Neuronal stem cell (in vitro differentiated cells): ENCODE data around the gene EPB41L4A.

Experiments
- DNase-seq: peaks from one replicate; pipeline ENCODE4 v3.0.0-alpha.2; 2013; ENCODE audit warnings: low spot score
- H2AFZ ChIP-seq: one replicate; pipeline ENCODE4 v1.6.1; 2013; ENCODE audit warnings: mild to moderate bottlenecking, low read length, inconsistent platforms
- H2AK5ac ChIP-seq: 2 replicates; pipeline ENCODE4 v1.6.1; 2013; ENCODE audit warnings: low read depth, mild to moderate bottlenecking, inconsistent platforms, low read length, moderate library complexity, mixed read lengths
- H2BK120ac ChIP-seq: 2 replicates; pipeline ENCODE4 v1.6.1; 2013; ENCODE audit warnings: low read depth, mild to moderate bottlenecking, inconsistent platforms, low read length, moderate library complexity, mixed read lengths
- H2BK12ac ChIP-seq: one replicate; pipeline ENCODE4 v1.6.1; 2013; ENCODE audit warnings: low read length, inconsistent platforms
- H2BK15ac ChIP-seq: 2 replicates; pipeline ENCODE4 v1.6.1; 2013; ENCODE audit warnings: mild to moderate bottlenecking, low read length, inconsistent platforms, mixed read lengths
- H2BK5ac ChIP-seq: one replicate; pipeline ENCODE4 v1.6.1; 2013; ENCODE audit warnings: inconsistent platforms, mild to moderate bottlenecking, low read length, moderate library complexity
- H3K14ac ChIP-seq: one replicate; pipeline ENCODE4 v1.6.1; 2013; ENCODE audit warnings: low read length, inconsistent platforms
- H3K18ac ChIP-seq: 2 replicates; pipeline ENCODE4 v1.6.1; 2013; ENCODE audit warnings: low read length, inconsistent platforms
- H3K23ac ChIP-seq: 2 replicates; pipeline ENCODE4 v1.6.1; 2013; ENCODE audit warnings: low read depth, mild to moderate bottlenecking, mixed read lengths, low read length, inconsistent platforms; ENCODE audit not compliant: poor library complexity
- H3K27ac ChIP-seq: replicated peaks from 3 replicates; pipeline ENCODE4 v1.5.1; 2013; ENCODE audit warnings: low read length, inconsistent platforms
- H3K27me3 ChIP-seq, 3 experiments: 2 replicates each; pipeline ENCODE4 v1.6.1; 2013; ENCODE audit warnings: low read length in 3 of 3, mild to moderate bottlenecking in 2 of 3, inconsistent platforms in 1 of 3, low read depth in 1 of 3, mixed read lengths in 1 of 3, moderate library complexity in 1 of 3; ENCODE audit not compliant: control insufficient read depth in 3 of 3, insufficient read depth in 3 of 3
- H3K36me3 ChIP-seq, 2 donors: replicated peaks in 1 of 2; 2 replicates each; pipeline ENCODE4 v1.6.1; 2013; ENCODE audit warnings: low read length in 2 of 2; ENCODE audit not compliant: control insufficient read depth in 2 of 2, insufficient read depth in 2 of 2
- H3K4ac ChIP-seq: 2 replicates; pipeline ENCODE4 v1.6.1; 2013; ENCODE audit warnings: inconsistent platforms, mild to moderate bottlenecking, low read length, moderate library complexity
- H3K4me1 ChIP-seq, 2 donors: 1 replicate in 1 of 2; 2 replicates in 1 of 2; pipeline ENCODE4 v1.6.1; 2013; ENCODE audit warnings: low read length in 2 of 2, low read depth in 1 of 2; ENCODE audit not compliant: control insufficient read depth in 2 of 2, insufficient read depth in 1 of 2
- H3K4me2 ChIP-seq: one replicate; pipeline ENCODE4 v1.6.1; 2013; ENCODE audit warnings: mild to moderate bottlenecking, low read length, inconsistent platforms; ENCODE audit not compliant: insufficient read depth, poor library complexity, severe bottlenecking
- H3K4me3 ChIP-seq, 2 donors: 2 replicates each; pipeline ENCODE4 v1.5.1; 2013; ENCODE audit warnings: low read length in 2 of 2, mild to moderate bottlenecking in 2 of 2, inconsistent platforms in 1 of 2, moderate library complexity in 1 of 2
- H3K79me1 ChIP-seq: one replicate; pipeline ENCODE4 v1.6.1; 2013; ENCODE audit warnings: low read depth, mild to moderate bottlenecking, inconsistent platforms, low read length, moderate library complexity
- H3K9ac ChIP-seq: one replicate; pipeline ENCODE4 v1.6.1; 2013; ENCODE audit warnings: mild to moderate bottlenecking, low read depth, low read length, inconsistent platforms; ENCODE audit not compliant: poor library complexity
- H3K9me3 ChIP-seq, 2 donors: replicated peaks in 1 of 2; 2 replicates each; pipeline versions ENCODE3 to v1.6.1; 2013; ENCODE audit warnings: low read length in 2 of 2, mild to moderate bottlenecking in 2 of 2, inconsistent platforms in 1 of 2, low read depth in 1 of 2, mixed read lengths in 1 of 2, moderate library complexity in 1 of 2; ENCODE audit not compliant: control insufficient read depth in 2 of 2, insufficient read depth in 1 of 2
- H4K8ac ChIP-seq: one replicate; pipeline ENCODE4 v1.6.1; 2013; ENCODE audit warnings: low read depth, mild to moderate bottlenecking, inconsistent platforms, low read length, moderate library complexity
- H4K91ac ChIP-seq: one replicate; pipeline ENCODE4 v1.6.1; 2013; ENCODE audit warnings: low read length, low read depth, mild to moderate bottlenecking, inconsistent platforms; ENCODE audit not compliant: poor library complexity
- WGBS, 2 donors: extraction: QIAGEN DNeasy Blood & Tissue Kit; methylation state at CpG; one replicate each; pipeline ENCODE4 v1.1.7; 2013; ENCODE audit warnings: missing lambda C conversion rate in 2 of 2, mixed read lengths in 1 of 2; ENCODE audit not compliant: insufficient read length in 2 of 2, insufficient replicate concordance in 1 of 2; ENCODE audit errors: extremely low coverage in 2 of 2; 5-methylcytosine and 5-hydroxymethylcytosine counted together

EPB41L4A gene

GRCh38 chr5:112318346-112318745 lies 100.7 kb downstream of the EPB41L4A start:
- Histone ChIP-seq H3K27ac (no peak overlapping the region), H3K79me1 (no peaks in the 10 kb centered on the region), H4K8ac (no peak overlapping the region), H2AFZ (no peak overlapping the region), H4K91ac (no peak overlapping the region), H3K9ac (no peak overlapping the region), H2BK12ac (no peak overlapping the region), H3K18ac (no peak overlapping the region), H3K14ac (no peak overlapping the region), H2BK15ac (no peak overlapping the region), H3K4me1 (peaks cover 0 to 2% of the 10 kb centered on the region in 2 donors), H2BK120ac (no peak overlapping the region), H3K23ac (no peak overlapping the region), H3K4me2 (no peak overlapping the region), H3K4ac (no peak overlapping the region), H3K9me3 (peaks cover 0 to 4% of the 10 kb centered on the region in 2 donors), H2AK5ac (no peak overlapping the region), H3K36me3 (no peaks in the 10 kb centered on the region), H3K4me3 (no peak overlapping the region), H2BK5ac (no peak overlapping the region), H3K27me3 (no peaks in the 10 kb centered on the region)
- no CpG with 5 or more reads among the region's 2 CpGs for WGBS, 2 donors
- no peak for DNase-seq

- Histone ChIP-seq H3K9ac (no peak overlapping the region), H2AK5ac (no peak overlapping the region), H2BK15ac (no peak overlapping the region), H3K27me3 (no peaks in the 10 kb centered on the region), H2BK120ac (no peak overlapping the region), H2AFZ (no peak overlapping the region), H4K8ac (no peak overlapping the region), H3K36me3 (no peaks in the 10 kb centered on the region), H3K4ac (no peak overlapping the region), H3K27ac (no peak overlapping the region), H3K79me1 (no peaks in the 10 kb centered on the region), H2BK12ac (no peak overlapping the region), H2BK5ac (no peak overlapping the region), H3K9me3 (peaks cover 0 to 4% of the 10 kb centered on the region in 2 donors), H3K14ac (no peak overlapping the region), H3K18ac (no peak overlapping the region), H3K23ac (no peak overlapping the region), H3K4me2 (no peak overlapping the region), H3K4me3 (no peak overlapping the region), H3K4me1 (peaks cover 0 to 2% of the 10 kb centered on the region in 2 donors), H4K91ac (no peak overlapping the region)
- DNase-seq, result no peak
- WGBS, 2 donors, result no CpG with 5 or more reads among the region's 1 CpG
Observed at GRCh38 chr5:112317866-112318265, 101.2 kb downstream of the EPB41L4A start.

GRCh38 chr5:112316731-112317130 lies 102.3 kb downstream of the EPB41L4A start:
- no peak for DNase-seq
- no CpG with 5 or more reads among the region's 2 CpGs for WGBS, 2 donors

GRCh38 chr5:112316006-112316405 lies 103.1 kb downstream of the EPB41L4A start:
- no peak overlapping the region for H4K8ac ChIP-seq
- H4K91ac ChIP-seq, result no peak overlapping the region
- H3K4ac ChIP-seq, result no peak overlapping the region
- no peaks in the 10 kb centered on the region for H3K27me3 ChIP-seq
- no peaks in the 10 kb centered on the region for H3K4me1 ChIP-seq
- H3K4me2 ChIP-seq, result no peak overlapping the region
- H3K18ac ChIP-seq, result no peak overlapping the region
- no peak overlapping the region for H2BK5ac ChIP-seq
- no peak for DNase-seq
- H3K27ac ChIP-seq, result no peak overlapping the region
- no peak overlapping the region for H3K4me3 ChIP-seq
- H2BK120ac ChIP-seq, result no peak overlapping the region
- H2BK15ac ChIP-seq, result no peak overlapping the region
- no peak overlapping the region for H3K23ac ChIP-seq
- H3K79me1 ChIP-seq, result no peaks in the 10 kb centered on the region
- WGBS, 2 donors, result no CpG with 5 or more reads among the region's 2 CpGs
- H3K9ac ChIP-seq, result no peak overlapping the region
- no peaks in the 10 kb centered on the region for H3K36me3 ChIP-seq
- no peak overlapping the region for H2BK12ac ChIP-seq
- peaks cover 0 to 4% of the 10 kb centered on the region in 2 donors for H3K9me3 ChIP-seq
- H2AK5ac ChIP-seq, result no peak overlapping the region
- no peak overlapping the region for H2AFZ ChIP-seq
- no peak overlapping the region for H3K14ac ChIP-seq

More at GRCh38 chr5:112316731-112317130, 102.3 kb downstream of the EPB41L4A start:
- Histone ChIP-seq H3K27me3 (no peaks in the 10 kb centered on the region), H3K79me1 (no peaks in the 10 kb centered on the region), H3K14ac (no peak overlapping the region), H2AK5ac (no peak overlapping the region), H3K4me1 (no peaks in the 10 kb centered on the region), H3K18ac (no peak overlapping the region), H4K91ac (no peak overlapping the region), H3K4me2 (no peak overlapping the region), H3K4ac (no peak overlapping the region), H2BK15ac (no peak overlapping the region), H3K9me3 (peaks cover 0 to 4% of the 10 kb centered on the region in 2 donors), H3K36me3 (no peaks in the 10 kb centered on the region), H4K8ac (no peak overlapping the region), H2BK12ac (no peak overlapping the region), H3K9ac (no peak overlapping the region), H2BK5ac (no peak overlapping the region), H3K27ac (no peak overlapping the region), H2BK120ac (no peak overlapping the region), H3K4me3 (no peak overlapping the region), H3K23ac (no peak overlapping the region), H2AFZ (no peak overlapping the region)
